HuH-7.5 (cell line): Measurements from ENCODE around the gene PLXNB1.
A peak's percentile ranks its signal among the peaks of the same experiment; 100 is the strongest.
"Not testable (repeated sequence)": the region's sequence is repeated elsewhere in the genome, so short reads cannot be mapped to it uniquely, and the experiment has no call there.

Source experiments
- DNase-seq: peaks from one replicate; pipeline ENCODE4 v3.0.0; 2011; ENCODE audit warnings: low spot score

Gene PLXNB1

GRCh38 chr3:48429960-48430707 lies at the start of gene PLXNB1:
TSS of gene PLXNB1 (minus strand) at chr3:48430086. CDS start at chr3:48424611, 5,475 bp downstream.
- peak; percentile 95 for DNase-seq

GRCh38 chr3:48478626-48479555 lies 49.0 kb upstream of the PLXNB1 start:
- DNase-seq = no peak

GRCh38 chr3:48477959-48478520 lies 48.2 kb upstream of the PLXNB1 start:
- no peak for DNase-seq

- DNase-seq = no peak
Measured at GRCh38 chr3:48476426-48477053, 46.7 kb upstream of the PLXNB1 start.

- no peak for DNase-seq
Measured at GRCh38 chr3:48475188-48475587, 45.3 kb upstream of the PLXNB1 start.

GRCh38 chr3:48474619-48475018 lies 44.7 kb upstream of the PLXNB1 start:
- DNase-seq = no peak

GRCh38 chr3:48474031-48474430 lies 44.1 kb upstream of the PLXNB1 start:
- DNase-seq = not testable (repeated sequence)

GRCh38 chr3:48473617-48473952 lies 43.7 kb upstream of the PLXNB1 start:
- DNase-seq = no peak

GRCh38 chr3:48472923-48473616 lies 43.2 kb upstream of the PLXNB1 start:
- DNase-seq = peak; percentile 95

- DNase-seq = peak; percentile 59
Measured at GRCh38 chr3:48472673-48472922, 42.7 kb upstream of the PLXNB1 start.

- DNase-seq = no peak
Measured at GRCh38 chr3:48470286-48470685, 40.4 kb upstream of the PLXNB1 start.

- DNase-seq = no peak
Measured at GRCh38 chr3:48469046-48469915, 39.4 kb upstream of the PLXNB1 start.

GRCh38 chr3:48468329-48468731 lies 38.4 kb upstream of the PLXNB1 start:
- DNase-seq = no peak

- DNase-seq = no peak
Measured at GRCh38 chr3:48467473-48468267, 37.8 kb upstream of the PLXNB1 start.

- no peak for DNase-seq
Measured at GRCh38 chr3:48467110-48467454, 37.2 kb upstream of the PLXNB1 start.

- no peak for DNase-seq
Measured at GRCh38 chr3:48466386-48467109, 36.7 kb upstream of the PLXNB1 start.

- DNase-seq = peak; percentile 73
Measured at GRCh38 chr3:48465531-48466378, 35.9 kb upstream of the PLXNB1 start.

- no peak for DNase-seq
Measured at GRCh38 chr3:48465237-48465530, 35.3 kb upstream of the PLXNB1 start.

- no peak for DNase-seq
Measured at GRCh38 chr3:48464713-48465221, 34.9 kb upstream of the PLXNB1 start.
